HG02973 (cell line): Measurements from ENCODE around the gene TPH1.

ENCODE experiments used
- ATAC-seq: cut with Tn5 transposase; IDR thresholded peaks from one replicate; pipeline ENCODE4 v1.9.1; 2021; ENCODE audit warnings: moderate library complexity; ENCODE audit not compliant: unreplicated experiment

The TPH1 gene

DNA sequence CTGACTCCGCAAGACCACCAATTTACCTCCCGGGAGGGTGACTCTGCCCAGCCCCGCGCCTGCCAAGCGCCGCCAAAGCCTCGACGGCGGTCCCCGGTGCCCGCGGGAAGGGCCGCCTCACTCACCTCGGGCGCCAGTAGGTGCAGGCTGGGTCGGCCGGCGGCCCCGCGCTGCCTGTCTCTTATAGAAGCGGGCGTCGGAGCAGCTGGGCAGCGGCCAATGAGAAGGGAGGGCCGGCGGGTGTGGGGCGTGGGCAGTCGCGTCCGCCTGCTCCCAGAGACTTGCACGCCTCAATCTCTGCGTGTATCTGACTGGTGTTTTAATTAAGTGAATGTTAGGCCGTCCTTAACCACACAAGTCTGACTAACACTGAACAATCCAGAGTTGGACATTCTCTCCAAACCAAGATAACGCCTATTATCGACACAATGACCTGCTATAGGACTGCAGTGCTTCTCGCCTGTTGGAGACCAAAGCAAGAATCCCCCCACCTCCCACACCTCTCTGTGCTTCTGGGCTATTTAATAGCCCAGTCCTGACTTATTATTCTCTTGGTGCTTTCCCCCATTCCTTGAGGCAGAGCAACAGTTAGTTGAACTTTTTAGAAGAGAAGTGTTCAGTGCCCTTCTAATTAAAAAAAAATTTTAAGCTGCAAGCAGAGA lies at the start of gene TPH1:
TPH1 (minus strand) TSS at position 154 of the 662 bp plus-strand sequence. CDS start 5,507 bp downstream, outside the sequence.
- ATAC-seq, result no peak

DNA sequence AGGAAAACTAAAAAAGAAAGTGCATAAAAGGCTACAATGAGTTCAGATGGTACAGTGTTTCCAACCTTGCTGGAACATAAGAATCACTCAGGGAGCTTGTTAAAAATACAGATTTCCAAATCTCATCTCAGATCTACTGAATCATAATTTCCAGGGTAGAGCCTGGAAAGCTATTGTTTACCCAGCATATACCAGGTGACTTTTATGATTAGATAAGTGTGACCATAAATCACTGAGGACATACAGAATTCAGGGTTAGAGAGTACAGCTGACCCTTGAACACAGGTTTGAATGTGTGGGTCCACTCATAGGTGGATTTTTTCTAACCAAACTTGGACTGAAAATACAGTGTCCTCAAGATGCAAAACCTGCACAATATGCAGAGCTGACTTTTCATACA lies 47.9 kb upstream of the TPH1 start:
- ATAC-seq, result no peak

DNA sequence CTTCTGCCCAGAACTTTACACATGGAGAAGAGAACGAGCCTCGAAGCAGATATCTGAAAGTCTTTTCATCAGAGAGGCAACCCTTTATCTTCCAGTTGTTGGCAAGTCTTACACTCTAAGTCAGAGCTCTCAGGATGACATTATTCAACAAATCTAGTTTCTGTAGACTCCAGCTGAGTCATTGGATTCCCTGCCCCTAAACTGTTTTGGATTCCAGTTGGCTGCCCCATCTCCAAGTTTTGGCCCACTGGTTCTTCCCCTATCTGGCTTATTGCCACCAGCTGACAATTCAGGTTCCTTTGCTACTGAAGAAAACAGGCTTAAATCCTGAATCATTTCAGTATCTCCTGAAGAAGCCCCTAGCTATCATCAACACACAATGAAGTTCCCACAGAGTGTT lies 45.7 kb upstream of the TPH1 start:
- no peak for ATAC-seq

DNA sequence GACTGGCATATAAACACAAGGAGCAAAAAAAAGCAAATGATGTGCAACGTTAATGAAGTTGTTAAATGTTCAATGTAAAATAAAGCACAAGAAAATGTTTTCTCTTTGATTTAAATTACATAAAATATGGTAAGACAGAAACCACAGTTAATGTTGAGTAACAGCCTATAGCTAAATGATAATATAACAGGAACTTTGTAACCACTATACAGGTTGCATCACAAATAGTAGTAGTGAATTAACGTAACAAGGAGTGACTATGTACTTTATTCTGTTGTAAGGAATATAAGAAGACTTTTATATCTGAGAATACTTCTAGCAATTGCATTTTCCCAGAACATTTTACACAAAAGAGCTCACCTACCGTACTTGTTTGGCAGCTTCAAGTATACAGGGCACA lies 42.9 kb upstream of the TPH1 start:
- ATAC-seq, result no peak

DNA sequence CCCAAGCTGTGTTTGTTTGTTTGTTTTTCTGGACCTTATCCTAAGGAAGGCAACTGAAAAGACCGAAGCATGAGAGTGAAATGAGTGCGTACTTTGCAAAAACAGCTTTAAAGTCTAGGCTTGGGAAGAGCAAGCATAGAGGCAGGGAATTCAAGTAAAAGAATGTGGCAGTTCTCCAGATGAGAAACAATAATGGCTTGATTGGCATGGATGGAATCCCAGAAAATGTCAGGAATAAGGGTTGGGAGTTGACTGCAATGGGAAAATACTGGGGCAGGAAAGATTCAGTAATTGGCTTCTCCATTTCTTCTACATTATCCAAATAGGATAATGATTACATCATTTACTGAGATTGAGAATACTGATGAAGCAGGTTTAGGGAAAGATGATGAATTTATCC lies 42.3 kb upstream of the TPH1 start:
- ATAC-seq, result no peak

DNA sequence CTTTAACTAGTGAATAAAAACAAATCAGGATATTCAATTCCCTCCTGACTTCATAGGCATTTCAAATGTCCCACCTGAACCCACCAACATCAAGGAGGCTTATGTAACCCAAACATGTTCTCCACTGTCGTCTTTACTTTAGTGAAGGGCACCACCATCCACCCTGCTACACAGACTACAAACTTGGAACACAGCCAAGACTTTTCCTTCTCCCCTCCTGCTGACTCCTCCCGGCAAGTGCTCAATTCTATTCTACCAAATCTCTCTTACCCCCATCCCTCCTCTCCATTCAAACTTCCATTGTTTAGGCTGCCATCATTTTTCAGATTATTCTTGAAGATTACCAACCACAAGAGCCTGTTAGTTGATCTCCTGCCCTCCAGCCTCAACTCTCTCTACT lies 35.5 kb upstream of the TPH1 start:
- no peak for ATAC-seq

DNA sequence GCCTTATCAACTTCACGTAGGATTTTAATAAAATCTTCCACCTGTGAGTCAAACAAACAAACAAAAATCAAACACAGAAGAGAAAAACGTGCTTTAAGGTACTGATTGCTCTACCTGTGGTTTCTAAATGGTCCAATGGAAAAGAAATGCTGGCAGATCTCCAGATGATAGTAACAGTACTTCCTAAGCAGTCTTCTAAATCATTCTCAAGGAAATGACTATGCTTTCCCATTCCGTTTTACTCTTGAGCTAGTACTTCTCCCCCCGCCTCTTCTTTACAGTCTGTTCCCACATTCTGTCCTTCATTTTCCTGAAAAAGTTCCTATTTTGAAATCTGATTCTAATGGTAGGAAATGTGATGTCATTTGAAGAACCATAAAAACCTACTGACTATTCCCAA lies 34.4 kb upstream of the TPH1 start:
- no peak for ATAC-seq

DNA sequence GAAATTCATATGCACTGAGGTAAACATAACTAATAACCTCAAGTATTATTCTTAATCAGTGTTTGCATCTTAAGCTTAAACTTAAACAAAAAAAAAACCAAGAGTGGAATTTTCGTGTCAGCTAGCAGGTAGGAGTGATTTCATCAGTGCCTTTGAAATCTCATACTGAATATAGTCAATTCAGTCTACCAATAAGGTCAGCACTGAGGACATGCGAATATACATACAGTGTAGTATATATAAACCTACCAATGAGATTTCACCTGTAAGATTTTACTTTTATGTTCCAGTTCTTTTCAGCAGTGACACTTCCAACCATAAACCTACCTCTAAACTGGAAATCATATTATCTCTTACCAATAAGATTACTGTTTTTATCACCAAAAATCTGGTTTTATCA lies 32.8 kb upstream of the TPH1 start:
- no peak for ATAC-seq

DNA sequence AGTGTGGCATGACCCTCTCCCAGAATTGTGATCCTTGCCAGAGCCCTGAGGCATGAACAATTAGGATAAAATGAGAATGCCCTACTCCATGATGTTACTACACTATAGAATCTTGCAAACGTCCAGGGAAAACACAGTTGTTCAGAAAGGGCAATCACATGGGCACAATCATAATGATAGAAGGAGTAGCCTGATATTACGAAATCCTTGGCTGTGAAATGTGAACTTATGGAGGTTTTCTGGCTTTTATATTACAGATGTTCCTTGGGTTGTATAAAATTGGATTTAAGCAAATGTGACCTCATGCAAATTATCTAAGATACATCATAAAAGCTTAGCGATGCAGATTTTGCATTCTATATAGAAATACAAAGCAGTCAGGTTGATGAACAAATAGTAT lies 29.4 kb upstream of the TPH1 start:
- ATAC-seq, result no peak

DNA sequence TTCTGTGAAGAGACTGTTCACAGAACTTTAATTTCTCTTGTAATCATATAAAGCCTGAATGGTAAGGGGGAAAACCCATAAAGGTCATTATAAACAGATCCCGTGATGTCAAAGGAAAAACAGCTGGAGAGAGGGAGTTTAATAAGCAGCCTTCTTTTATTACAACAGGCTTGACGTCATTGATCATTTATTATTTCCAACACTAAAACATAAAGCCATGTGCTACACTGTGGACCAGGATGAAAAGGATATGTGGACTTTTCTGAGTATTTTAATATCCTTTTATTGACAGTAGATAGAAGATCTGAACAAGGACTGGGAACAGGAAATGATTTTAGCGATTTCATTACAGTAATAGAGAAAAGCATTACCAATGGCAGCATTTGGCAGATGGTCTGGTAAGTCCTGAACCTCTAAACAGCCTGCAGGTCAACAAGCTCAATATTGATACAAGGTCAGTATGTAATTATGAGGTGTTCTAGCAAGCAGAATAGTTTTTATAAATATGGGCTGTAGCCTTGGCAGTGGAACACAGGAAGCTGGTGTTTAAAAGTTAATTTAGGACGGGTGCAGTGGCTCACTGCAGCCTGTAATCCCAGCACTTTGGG lies 25.1 kb upstream of the TPH1 start:
- no peak for ATAC-seq

DNA sequence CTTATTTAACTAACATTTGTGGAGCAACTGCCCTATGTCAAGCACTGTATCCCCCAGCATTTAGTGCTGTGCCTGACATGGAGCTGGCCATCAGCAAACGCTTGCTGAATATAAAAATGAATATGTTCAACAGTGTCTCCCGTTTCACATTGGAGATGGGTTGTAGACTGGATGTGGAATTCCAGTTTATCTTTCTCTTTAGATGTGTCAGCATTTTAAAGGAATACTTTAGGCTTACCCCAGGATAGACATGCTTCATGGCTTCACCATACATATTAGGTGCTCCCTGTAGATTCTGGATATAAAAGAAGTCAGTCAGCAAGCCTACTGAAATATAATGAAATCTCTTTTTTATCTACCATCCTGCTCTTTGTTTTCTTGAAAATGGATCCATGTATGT lies 21.3 kb upstream of the TPH1 start:
- ATAC-seq, result no peak

DNA sequence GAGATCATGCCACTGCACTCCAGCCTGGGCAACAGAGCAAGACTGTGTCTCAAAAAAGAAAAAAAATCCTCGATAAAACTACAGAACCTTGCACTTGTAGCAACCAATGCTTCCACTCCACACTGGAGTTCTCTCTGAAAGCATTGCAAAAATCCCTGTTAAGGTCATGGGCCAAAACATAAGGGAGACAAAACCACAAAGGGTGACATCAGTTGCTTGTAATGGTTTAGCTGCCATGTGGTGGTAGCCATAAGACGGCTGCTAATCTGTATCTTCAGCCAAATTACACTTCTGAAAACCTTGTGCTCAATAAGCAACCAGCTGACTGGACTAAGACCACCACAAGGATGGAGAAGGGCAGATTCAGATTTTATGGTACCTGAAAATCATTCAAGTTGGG lies 20.6 kb upstream of the TPH1 start:
- ATAC-seq, result no peak

DNA sequence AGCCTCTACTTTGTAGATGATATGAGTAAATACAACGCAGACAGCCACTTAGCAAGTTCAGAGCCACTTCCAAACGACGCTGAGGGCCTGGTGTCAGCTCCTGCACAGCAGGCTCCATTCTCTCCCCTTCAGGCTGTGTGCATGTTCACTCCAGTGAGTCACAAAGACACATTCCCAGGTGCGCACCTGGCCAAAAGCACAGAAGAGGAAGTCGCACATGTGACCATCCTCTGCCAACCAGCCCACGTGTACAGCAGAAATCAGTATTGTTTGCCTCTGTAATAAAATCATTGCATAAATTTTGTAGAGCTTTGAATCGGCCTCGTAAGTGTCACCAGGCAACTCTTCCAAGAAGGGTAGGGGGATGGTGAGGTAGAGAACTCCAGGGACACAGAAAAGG lies 19.5 kb upstream of the TPH1 start:
- no peak for ATAC-seq

DNA sequence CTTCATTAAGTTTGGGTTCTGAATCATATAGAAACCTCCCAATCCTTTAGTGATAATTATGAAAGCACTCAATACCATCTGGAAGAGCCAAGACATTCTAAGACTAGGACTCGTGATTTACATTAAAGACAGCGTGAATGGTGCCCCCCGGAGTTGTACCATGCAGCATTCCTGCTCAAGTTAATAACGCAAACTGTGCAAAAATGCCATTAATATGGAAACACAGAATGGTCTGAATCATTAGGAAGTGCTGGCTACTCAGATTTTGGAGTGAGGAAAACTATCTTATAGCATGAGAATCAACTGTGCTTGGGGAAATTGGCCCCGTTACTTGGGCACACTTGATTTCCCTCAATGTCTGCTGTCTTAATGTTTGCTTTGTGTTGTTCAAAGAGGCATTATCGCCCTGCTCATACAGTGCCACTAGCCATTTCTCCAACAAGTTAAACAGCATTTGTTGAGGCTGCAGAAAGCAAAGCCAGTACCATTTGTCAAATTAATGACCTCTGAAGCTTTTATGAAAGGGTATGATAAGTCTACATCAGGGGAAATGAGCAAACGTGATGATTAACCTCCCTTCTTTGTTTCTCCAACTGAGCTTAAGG lies 18.5 kb upstream of the TPH1 start:
- no peak for ATAC-seq

DNA sequence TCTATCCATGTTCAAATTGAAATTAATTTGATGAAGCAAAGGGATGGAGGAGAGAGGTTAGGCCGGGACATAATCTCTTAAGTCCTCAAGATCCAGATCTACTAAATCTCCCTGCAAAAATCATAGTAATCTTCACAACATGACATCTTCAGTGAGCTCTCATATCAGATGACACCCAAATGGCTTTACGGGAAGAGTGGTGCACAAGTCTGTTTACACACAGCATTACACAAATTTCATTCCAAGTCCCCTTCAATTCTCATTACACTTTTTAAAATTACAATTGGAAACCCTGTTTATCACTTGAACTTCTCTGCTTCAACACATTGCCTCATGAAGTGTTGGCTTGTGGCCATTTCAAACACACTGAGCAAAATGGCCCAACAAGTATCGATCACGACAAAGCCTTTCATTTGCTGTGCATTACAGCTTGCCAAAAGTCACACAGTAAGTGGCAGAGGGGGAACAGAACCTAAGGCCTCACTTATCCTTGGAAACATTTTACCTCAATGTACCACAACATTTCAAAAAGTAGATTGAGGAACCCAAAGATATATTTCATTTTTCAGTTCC lies 17.9 kb upstream of the TPH1 start:
- no peak for ATAC-seq

DNA sequence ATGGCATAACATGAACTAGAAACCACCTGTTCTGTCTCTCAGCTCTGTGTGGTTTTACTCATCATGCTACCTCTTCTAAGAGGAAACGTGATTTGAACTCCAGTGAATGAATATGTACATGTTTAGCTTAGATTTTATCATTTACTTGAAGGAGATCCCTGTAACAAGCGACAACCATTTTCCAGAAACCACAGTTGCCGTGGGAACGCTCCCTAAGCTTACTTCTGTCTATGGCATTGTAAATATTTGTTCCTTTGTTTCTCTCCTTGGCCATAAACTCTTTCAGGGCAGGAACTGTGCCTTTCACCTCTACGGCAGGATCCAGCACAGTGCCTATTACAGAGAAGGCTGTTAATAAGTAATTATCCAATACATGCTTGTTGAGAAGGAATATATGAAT lies 17.1 kb upstream of the TPH1 start:
- ATAC-seq, result no peak

DNA sequence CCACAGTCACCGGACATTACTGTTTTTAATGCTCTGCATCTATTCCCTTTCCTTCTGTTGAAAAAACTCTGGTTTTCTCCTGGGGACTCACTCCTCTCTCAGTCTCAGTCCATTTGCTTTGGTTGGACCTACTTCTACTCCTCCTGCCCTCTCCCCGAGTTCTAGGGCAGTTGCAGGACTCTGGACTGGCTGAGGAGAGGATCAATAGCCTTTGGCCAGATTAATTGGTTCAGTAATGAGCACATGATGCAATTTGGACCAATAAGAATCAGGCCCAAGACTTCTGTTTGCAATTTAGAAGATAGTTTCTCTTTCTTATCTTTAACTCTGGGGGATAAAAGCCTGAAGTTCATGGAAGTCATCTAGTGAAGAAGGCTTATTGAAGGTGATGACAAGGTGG lies 15.3 kb upstream of the TPH1 start:
- ATAC-seq, result no peak

DNA sequence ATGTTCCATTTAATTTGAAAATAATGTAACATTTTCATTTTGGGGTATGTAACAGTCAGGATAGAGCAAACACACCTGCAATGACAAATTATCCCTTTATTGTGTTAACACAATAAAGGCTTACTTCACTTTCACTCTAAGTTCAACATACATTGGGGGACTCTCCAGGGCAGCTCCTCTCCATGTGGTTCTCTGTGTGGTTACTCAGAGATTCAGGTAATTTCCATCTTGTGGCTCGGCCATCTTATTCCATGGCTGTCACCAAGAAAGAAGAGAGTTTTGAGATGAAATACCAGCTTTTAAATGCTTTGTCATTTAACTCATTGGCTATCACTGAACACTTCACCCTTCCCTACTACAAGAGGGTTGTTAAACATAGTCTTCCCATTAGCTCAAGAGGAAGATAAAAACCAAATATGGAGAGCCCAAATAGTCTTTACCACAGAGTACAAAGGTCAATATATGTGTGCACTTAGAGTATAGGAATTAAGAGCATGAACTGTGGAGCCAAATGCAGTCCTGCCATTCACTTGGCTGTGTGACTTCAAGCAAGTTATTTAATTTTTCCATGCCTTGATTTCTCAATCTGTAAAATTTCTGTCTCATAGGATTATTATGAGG lies 10.6 kb upstream of the TPH1 start:
- ATAC-seq, result no peak

DNA sequence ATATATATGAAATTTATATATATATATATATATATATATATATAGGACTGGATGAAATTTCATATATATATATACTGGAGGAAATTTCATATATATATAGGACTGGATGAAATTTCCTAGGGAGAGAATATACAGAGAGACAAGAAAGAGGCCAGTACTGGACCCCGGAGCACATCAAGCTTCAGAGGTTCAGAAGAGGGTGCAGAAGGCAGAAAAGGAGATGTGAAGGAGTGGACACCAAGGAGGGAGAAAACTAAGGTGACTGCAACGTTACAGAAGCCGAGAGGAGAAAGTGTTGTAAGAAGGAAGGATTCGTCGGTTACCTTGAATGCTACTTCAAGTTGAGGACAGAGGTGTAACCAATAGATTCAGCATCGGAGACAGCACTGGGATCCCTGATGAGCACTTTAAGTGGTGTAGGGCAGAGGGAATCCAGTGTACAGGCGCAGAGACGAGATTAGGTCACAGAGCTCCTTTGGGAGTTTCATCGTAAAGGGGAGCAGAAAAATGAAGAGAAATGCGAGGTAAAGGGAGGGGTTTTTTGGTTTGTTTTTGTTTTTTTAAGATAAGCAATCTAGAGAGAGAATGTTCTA lies 8.5 kb upstream of the TPH1 start:
- no peak for ATAC-seq

DNA sequence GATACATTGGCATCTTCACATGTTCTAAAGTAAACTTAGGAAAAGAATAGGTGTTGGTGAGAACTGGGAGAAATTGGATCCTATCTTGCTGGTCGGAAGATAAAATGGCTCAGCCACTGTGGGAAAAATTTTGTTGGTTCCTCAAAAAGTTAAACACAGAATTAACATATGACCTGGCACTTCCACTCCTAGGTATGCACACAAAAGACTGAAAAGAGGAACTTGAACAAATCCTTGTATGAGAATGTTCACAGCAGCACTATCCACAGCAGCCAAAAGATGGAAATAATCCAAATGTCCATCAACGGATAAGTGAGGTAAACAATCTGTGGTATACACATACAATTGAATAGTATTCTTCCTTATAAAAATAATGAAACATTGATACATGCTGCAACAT lies 4.8 kb upstream of the TPH1 start:
- no peak for ATAC-seq

DNA sequence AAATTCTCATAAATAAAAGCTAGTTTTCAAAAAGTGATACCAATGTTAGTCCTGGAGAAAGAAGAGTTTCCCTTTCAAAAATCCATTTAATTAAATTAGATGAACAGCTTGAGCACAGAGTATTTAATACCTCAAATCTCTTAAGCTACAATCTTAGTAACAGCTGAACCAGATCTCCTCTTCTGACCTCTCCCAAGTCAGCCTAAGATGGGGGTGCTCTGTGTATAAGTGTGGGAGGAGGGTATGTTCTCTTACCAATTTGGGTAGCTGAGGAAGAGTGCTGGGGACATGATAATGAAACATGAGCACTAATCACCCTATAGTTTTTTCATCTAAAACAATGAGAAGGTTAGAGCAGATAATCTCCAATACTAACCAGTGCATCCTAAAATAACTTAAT lies 9.6 kb downstream of the TPH1 start:
- no peak for ATAC-seq

DNA sequence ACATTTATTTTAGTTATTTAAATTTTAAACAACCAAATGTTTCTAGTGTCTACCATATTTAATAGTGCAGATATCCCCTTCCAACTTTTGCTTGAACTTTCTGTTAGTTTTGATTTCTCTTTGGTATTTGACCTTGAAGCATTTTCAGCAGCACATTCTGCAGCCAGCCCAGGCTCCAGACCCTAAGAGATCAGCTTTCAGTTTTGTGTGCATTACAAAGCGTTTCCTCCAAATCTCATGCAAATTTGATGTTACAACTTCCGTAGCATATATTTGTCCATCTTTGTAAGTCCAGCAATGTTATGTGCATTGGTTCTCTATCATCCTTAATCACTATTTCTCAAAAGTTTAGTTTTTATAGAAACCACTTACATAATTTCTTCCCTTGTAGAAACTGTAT lies 18.6 kb downstream of the TPH1 start:
- no peak for ATAC-seq
